ENCODE data around the gene GNPTG. TPM values are rescaled to one million over a fixed set of nuclear protein-coding genes. Genes with fewer than 3 reads are reported as not detected.
A peak's percentile ranks its signal among the peaks of the same experiment; 100 is the strongest.

The GNPTG gene
- total and polyA plus RNA-seq, 2 of the 13 experiments (the other 11 are each of a cell fraction or from before 2014, with no cell fraction given) = 22.7 to 71.1 TPM

DNA sequence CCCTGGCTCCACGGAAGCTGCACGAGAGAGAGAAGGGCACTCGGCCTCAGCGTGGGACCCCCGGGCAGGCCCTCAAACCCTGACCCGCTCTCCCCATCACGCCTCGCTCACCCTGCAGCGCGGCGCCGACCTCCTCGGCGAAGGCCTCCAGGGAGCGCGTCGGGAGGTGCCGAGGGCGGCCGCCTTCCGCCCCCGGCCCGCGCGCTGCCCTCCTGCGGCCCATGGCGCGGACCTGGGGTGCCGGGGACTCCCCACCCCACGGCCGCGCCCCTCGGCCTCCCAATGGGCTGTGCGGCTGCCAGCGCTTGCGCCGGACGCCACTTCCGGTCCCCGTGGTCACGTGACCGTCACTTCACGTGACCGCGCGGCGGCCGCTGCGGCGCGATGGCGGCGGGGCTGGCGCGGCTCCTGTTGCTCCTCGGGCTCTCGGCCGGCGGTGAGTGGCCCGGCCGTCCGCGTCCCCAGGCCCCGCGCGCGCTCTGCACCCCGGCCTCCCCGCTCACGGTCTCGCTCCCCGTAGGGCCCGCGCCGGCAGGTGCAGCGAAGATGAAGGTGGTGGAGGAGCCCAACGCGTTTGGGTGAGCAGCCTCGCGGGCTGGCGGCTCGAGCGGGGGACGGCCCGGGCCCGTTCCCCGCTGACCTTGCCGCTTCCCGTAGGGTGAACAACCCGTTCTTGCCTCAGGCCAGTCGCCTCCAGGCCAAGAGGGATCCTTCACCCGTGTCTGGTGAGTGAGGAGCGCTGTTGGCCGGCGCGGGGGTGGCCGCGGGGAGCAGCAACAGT, at the start of gene GNPTG, which contains the start of gene TSR3 (continued):
- TF ChIP-seq, protein P1, sequence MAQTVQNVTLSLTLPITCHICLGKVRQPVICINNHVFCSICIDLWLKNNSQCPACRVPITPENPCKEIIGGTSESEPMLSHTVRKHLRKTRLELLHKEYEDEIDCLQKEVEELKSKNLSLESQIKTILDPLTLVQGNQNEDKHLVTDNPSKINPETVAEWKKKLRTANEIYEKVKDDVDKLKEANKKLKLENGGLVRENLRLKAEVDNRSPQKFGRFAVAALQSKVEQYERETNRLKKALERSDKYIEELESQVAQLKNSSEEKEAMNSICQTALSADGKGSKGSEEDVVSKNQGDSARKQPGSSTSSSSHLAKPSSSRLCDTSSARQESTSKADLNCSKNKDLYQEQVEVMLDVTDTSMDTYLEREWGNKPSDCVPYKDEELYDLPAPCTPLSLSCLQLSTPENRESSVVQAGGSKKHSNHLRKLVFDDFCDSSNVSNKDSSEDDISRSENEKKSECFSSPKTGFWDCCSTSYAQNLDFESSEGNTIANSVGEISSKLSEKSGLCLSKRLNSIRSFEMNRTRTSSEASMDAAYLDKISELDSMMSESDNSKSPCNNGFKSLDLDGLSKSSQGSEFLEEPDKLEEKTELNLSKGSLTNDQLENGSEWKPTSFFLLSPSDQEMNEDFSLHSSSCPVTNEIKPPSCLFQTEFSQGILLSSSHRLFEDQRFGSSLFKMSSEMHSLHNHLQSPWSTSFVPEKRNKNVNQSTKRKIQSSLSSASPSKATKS (CRISPR knock-in tag; IDR thresholded peaks at IDR 0.05) = no peak
- peak; percentile 40; the same call in 1 of the 2 replicates for TF ChIP-seq THRA (CRISPR knock-in tag; IDR thresholded peaks at IDR 0.05; ENCODE audit: borderline replicate concordance)
- no peak for TF ChIP-seq IKZF1 (IDR thresholded peaks at IDR 0.05)
- TF ChIP-seq ERF (CRISPR knock-in tag; IDR thresholded peaks at IDR 0.05) = peak; percentile 79
- peak; percentile 70; the same call in 1 of the 2 replicates for TF ChIP-seq MIER3 (CRISPR knock-in tag; IDR thresholded peaks at IDR 0.05; ENCODE audit: borderline replicate concordance)
- TF ChIP-seq EHMT2 (IDR thresholded peaks at IDR 0.05; ENCODE audit: borderline replicate concordance, low read depth, low read length) = no peak
- TF ChIP-seq ZNF672 (CRISPR knock-in tag; IDR thresholded peaks at IDR 0.05) = no peak
- TF ChIP-seq, protein P2, sequence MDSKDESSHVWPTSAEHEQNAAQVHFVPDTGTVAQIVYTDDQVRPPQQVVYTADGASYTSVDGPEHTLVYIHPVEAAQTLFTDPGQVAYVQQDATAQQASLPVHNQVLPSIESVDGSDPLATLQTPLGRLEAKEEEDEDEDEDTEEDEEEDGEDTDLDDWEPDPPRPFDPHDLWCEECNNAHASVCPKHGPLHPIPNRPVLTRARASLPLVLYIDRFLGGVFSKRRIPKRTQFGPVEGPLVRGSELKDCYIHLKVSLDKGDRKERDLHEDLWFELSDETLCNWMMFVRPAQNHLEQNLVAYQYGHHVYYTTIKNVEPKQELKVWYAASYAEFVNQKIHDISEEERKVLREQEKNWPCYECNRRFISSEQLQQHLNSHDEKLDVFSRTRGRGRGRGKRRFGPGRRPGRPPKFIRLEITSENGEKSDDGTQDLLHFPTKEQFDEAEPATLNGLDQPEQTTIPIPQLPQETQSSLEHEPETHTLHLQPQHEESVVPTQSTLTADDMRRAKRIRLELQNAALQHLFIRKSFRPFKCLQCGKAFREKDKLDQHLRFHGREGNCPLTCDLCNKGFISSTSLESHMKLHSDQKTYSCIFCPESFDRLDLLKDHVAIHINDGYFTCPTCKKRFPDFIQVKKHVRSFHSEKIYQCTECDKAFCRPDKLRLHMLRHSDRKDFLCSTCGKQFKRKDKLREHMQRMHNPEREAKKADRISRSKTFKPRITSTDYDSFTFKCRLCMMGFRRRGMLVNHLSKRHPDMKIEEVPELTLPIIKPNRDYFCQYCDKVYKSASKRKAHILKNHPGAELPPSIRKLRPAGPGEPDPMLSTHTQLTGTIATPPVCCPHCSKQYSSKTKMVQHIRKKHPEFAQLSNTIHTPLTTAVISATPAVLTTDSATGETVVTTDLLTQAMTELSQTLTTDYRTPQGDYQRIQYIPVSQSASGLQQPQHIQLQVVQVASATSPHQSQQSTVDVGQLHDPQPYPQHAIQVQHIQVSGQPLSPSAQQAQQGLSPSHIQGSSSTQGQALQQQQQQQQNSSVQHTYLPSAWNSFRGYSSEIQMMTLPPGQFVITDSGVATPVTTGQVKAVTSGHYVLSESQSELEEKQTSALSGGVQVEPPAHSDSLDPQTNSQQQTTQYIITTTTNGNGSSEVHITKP (CRISPR knock-in tag; IDR thresholded peaks at IDR 0.05; ENCODE audit: low read depth) = no peak
- no peak for TF ChIP-seq ZNF230 (CRISPR knock-in tag; IDR thresholded peaks at IDR 0.05)
- no peak for TF ChIP-seq SRSF4 (IDR thresholded peaks at IDR 0.05; ENCODE audit: low read depth, low read length, poor library complexity, severe bottlenecking)
- TF ChIP-seq NFKB2 (CRISPR knock-in tag; IDR thresholded peaks at IDR 0.05; ENCODE audit: borderline replicate concordance) = 0 out of 2 replicates have a peak, but pooled peaks have one; percentile 14
- no peak for TF ChIP-seq ZNF496 (CRISPR knock-in tag; IDR thresholded peaks at IDR 0.05; ENCODE audit: insufficient replicate concordance)
- TF ChIP-seq MTERF4 (CRISPR knock-in tag; IDR thresholded peaks at IDR 0.05) = 0 out of 2 replicates have a peak, but pooled peaks have one; percentile 36
- TF ChIP-seq ZNF614 (CRISPR knock-in tag; IDR thresholded peaks at IDR 0.05; ENCODE audit: borderline replicate concordance) = no peak
- no peak for TF ChIP-seq ZNF615 (CRISPR knock-in tag; IDR thresholded peaks at IDR 0.05; ENCODE audit: borderline replicate concordance)
- TF ChIP-seq FOXK1 (CRISPR knock-in tag; IDR thresholded peaks at IDR 0.05; ENCODE audit: borderline replicate concordance, low read depth) = peak; percentile 92; the same call in 1 of the 2 replicates
